HG02852 (cell line): ENCODE measurements around the gene ABCC3.
"Not testable (repeated sequence)": the region's sequence is repeated elsewhere in the genome, so short reads cannot be mapped to it uniquely, and the experiment has no call there.

ENCODE experiments used
- ATAC-seq: cut with Tn5 transposase; IDR thresholded peaks from one replicate; pipeline ENCODE4 v1.9.1; 2021; ENCODE audit warnings: mild to moderate bottlenecking, moderate library complexity; ENCODE audit not compliant: unreplicated experiment

ABCC3 gene

GRCh38 chr17:50697062-50697461, 62.4 kb downstream of the ABCC3 start:
- no peak for ATAC-seq

GRCh38 chr17:50697663-50698272, 63.1 kb downstream of the ABCC3 start:
- no peak for ATAC-seq

DNA sequence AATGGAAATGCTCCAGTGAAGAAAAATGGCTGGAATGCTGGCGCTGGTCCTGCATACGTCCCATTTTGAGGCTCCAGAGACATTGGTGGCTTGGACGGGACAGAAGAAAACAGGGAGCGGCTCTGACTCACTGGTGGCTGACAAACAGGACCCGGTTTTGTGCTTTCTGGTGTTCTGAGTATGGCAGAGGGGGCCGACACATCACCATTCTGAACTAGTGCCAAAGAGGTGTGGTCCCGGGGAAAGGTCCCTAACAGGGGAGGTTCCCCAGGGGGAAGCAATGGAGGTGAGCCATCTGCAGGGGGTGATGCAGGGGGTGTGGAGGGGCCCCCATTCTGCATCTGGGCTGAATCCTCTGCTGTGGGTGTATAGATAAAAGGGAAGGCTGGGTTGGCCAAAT, 64.7 kb downstream of the ABCC3 start:
- no peak for ATAC-seq

DNA sequence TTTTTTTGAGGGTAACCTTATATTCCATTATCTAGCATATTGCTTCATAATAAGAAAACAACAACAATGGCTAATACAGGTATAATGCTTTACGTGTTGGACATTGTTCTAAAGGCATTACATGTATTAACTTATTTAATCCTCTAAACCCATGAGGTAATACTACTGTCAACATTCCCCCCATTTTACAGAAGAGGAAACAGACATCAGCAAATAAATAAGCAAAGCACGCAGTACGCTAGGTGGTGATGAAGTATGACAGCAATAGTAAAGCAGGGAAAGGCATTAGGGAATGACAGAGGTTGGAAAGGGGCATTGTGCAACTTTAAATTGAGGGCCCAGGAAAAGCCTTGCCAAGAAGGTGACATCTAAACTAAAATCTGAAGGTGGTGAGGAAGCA, 68.5 kb downstream of the ABCC3 start:
- no peak for ATAC-seq

- ATAC-seq = peak; percentile 68
Measured at GRCh38 chr17:50707289-50708049, 72.8 kb downstream of the ABCC3 start, which contains the start of gene ANKRD40. Gene ANKRD40 (minus strand): TSS chr17:50707914. CDS start chr17:50707654, 260 bp downstream.

- no peak for ATAC-seq
Measured at GRCh38 chr17:50708050-50709000, 73.6 kb downstream of the ABCC3 start.

DNA sequence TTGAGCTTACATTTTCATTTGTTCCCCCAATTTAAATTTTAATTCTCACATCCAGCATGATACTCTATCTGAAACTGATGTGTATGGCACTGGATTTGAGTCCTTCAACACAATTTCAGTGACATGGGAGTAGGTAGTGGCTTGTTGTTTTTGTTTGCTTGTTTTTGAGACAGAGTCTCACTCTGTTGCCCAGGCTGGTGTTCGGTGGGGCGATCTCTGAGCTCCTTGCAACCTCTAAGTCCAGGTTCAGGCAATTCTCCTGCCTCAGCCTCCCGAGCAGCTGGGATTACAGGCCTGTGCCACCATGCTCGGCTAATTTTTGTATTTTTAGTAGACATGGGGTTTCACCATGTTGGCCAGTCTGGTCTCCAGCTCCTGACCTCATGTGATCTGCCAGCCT, 74.4 kb downstream of the ABCC3 start:
- ATAC-seq = not testable (repeated sequence)

- no peak for ATAC-seq
Measured at GRCh38 chr17:50710025-50710424, 75.3 kb downstream of the ABCC3 start.

- no peak for ATAC-seq
Measured at GRCh38 chr17:50710650-50711049, 76.0 kb downstream of the ABCC3 start.

DNA sequence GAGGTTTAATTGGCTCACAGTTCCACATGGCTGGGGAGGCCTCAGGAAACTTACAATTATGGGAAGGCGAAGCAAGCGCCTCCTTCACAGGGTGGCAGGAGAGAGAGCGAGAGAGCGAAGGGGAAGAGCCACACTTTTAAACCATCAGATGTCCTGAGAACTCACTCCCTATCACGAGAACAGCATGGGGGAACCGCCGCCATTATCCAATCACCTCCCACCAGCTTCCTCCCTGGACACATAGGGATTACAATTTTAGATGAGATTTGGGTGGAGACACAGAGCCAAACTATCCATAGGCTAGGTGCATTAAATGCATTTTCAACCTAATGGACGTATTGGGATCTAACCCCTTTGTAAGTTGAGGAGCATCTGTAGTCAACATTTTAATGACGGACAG, 78.0 kb downstream of the ABCC3 start:
- no peak for ATAC-seq

DNA sequence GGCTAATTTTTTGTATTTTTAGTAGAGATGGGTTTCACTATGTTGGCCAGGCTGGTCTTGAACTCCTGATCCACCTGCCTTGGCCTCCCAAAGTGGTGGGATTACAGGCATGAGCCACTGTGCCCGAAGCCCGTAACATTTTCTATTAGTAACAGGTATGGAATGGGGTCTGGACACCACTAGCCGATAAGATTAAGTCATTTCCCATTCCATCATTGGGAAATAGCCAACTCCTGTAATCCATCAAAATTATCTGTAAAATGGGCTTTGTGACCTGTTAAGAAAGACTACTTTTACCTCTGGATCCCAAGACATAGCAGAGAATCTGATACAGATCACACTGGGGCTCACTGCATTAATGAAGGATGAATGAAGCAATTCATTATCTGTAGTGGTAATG, 80.8 kb downstream of the ABCC3 start:
- no peak for ATAC-seq

DNA sequence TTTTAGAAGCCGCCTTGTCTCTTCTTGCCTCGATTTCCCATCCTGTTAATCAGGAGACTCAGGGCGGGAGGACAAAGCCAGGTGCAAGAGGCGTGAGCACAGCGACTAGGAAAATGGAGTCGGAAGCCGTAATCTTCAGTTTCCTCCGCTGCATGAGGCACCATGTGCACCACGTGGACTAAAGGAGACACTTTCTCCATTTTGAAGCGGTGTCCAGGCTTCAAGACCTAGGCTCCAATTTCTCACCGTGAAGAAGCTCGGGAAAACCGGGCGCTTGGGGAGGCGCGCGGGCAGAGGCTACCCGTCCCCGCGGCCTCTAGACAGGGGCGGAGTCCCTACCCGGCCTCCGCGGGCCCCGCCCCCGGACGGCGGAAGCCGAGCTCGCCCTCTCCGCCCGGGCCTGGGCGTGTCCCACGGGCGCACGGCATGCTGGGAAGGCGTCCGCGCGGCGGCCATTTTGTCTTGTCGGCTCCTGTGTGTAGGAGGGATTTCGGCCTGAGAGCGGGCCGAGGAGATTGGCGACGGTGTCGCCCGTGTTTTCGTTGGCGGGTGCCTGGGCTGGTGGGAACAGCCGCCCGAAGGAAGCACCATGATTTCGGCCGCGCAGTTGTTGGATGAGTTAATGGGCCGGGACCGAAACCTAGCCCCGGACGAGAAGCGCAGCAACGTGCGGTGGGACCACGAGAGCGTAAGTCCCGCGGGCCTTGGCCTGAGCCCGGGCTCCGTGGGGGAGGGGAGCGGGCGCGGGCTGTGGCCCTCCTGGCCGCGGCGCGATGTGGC, 84.7 kb downstream of the ABCC3 start, which contains the start of gene LUC7L3:
Gene LUC7L3 (plus strand): TSS at position 460 of the 780 bp plus-strand sequence. CDS start 130 bp downstream, at position 590.
- ATAC-seq = peak; percentile 89

DNA sequence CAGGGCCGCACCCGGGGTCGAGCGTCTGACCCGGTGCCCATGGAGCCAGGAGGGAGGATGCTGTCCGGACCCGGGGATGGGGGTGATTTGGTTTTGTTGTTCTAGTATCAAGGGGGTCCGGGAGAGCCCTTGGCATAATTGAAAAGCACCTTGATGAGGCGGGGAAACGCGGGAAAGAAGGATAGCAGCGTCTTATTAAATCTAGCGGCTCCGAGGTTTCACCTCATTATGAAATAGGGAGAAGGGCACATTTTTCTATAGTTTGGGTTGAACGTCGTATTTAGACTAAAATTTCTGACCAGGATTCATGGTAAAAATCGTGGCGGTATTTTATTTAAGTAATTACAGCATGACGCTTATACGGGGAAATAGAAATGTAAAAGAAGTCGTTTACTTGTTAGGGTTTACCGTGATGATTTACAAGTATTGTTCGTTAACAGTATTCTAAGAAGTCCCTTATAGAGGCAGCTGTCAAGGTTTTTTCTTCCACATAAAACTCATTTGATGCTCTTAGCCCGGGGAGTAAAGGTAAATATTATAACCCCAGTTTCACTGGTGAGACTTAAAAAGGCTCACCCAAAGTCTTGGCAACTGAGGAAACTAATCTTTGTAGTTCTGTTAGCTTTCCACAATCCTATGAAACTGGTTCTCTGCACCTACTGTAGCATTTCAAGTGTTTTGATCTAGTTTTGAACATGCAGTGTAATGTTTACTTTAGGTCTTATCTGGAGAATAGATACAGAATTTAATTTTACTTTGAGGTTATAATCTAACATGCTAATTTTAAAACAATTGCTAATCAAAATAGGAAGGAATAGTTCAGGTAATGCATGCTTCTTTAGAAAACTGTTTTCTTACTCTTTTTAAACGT, 85.5 kb downstream of the ABCC3 start:
- ATAC-seq = no peak

GRCh38 chr17:50721194-50722010, 86.7 kb downstream of the ABCC3 start:
- ATAC-seq = no peak

- no peak for ATAC-seq
Measured at GRCh38 chr17:50722746-50723145, 88.1 kb downstream of the ABCC3 start.

GRCh38 chr17:50724622-50725021, 89.9 kb downstream of the ABCC3 start:
- ATAC-seq = not testable (repeated sequence)

DNA sequence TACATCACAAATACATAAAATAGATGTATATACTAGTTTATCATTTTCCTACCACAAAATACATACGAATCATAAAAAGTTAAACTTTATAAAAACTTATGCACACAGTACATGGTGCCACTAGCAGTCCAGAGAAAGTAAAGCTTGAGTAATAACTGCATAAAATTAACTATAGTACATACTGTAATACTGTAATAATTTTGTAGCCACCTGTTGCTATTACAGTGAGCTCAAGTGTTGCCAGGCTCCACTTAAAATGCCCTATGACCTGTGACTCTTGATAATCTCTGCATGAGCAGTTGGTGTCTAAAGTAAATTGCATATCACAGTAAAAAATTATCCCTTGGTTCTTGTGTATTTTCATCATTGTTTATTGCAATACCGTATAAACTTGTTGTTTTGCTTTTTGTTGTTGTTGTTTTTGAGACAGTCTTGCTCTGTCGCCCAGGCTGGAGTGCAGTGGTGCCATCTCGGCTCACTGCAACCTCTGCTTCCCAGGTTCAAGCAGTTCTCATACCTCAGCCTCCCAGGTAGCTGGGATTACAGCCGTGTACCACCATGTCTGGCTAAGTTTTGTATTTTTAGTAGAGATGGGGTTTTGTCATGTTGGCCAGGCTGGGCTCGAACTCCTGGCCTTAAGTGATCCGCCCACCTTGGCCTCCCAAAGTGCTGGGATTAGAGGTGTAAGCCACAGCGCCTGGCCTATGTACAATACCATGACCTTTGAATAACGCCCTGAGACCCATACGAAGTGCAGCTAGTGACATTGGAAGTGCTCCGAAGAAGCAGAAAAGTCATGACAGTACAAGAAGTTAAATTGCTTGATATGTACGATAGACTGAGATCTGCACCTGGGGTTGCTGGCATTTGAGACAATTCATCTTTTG, 91.3 kb downstream of the ABCC3 start:
- ATAC-seq = no peak

GRCh38 chr17:50728112-50728429, 93.4 kb downstream of the ABCC3 start:
- ATAC-seq = no peak
